ENCODE measurements around the gene MYOZ2.

DNA sequence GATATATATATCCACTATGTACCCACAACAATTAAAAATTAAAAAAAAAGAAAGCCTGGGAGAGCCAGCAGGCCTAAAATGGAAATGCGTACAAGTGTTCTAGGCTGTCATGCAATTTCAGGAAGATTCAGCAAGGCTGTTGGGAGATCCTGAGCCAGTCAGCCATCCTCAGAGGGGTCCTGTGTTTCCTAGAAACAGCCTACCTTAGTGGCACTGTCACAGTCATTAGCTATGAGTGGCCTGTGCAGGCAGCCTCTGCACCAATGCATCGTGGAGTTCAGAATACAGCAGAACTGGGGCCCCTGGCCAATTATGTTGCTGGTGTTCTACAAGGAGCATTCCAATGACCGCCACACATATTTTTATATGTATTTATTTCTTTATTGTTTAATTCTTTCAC is 55.9 kb downstream of the MYOZ2 start:
- TF ChIP-seq, protein P1, sequence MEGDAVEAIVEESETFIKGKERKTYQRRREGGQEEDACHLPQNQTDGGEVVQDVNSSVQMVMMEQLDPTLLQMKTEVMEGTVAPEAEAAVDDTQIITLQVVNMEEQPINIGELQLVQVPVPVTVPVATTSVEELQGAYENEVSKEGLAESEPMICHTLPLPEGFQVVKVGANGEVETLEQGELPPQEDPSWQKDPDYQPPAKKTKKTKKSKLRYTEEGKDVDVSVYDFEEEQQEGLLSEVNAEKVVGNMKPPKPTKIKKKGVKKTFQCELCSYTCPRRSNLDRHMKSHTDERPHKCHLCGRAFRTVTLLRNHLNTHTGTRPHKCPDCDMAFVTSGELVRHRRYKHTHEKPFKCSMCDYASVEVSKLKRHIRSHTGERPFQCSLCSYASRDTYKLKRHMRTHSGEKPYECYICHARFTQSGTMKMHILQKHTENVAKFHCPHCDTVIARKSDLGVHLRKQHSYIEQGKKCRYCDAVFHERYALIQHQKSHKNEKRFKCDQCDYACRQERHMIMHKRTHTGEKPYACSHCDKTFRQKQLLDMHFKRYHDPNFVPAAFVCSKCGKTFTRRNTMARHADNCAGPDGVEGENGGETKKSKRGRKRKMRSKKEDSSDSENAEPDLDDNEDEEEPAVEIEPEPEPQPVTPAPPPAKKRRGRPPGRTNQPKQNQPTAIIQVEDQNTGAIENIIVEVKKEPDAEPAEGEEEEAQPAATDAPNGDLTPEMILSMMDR (IDR thresholded peaks at IDR 0.05) = no peak
- no peak for TF ChIP-seq POLR2A (IDR thresholded peaks at IDR 0.05)
